ENCODE measurements around the gene SP5.
"Not testable (repeated sequence)": the region's sequence is repeated elsewhere in the genome, so short reads cannot be mapped to it uniquely, and the experiment has no call there.

The SP5 gene

DNA sequence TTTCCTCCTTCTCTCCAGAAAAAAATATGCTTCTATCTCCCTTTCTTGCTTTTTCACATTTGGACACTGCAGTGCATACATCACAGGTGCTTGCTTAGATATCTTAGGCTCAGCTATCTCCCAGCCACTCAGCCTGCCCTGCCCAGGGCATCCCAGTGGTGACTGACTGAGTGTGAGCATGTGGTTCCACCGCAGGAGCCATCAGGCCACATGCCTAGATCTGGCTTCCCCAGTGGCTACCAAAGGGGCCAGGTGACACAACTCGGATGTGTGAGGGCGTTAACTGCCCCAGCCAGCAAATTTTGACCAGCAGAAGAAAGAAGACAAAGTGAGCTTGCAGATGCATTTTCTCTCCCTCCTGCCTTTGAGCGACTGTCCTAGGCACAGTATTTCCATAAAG, 25.5 kb downstream of the SP5 start:
- DNase-seq = no peak

- no peak for DNase-seq
These were observed 26.9 kb downstream of the SP5 start for GRCh38 chr2:170742000-170742399.

GRCh38 chr2:170742896-170743529, 27.9 kb downstream of the SP5 start:
- DNase-seq = no peak

GRCh38 chr2:170743530-170744239, 28.5 kb downstream of the SP5 start:
- no peak for DNase-seq

DNA sequence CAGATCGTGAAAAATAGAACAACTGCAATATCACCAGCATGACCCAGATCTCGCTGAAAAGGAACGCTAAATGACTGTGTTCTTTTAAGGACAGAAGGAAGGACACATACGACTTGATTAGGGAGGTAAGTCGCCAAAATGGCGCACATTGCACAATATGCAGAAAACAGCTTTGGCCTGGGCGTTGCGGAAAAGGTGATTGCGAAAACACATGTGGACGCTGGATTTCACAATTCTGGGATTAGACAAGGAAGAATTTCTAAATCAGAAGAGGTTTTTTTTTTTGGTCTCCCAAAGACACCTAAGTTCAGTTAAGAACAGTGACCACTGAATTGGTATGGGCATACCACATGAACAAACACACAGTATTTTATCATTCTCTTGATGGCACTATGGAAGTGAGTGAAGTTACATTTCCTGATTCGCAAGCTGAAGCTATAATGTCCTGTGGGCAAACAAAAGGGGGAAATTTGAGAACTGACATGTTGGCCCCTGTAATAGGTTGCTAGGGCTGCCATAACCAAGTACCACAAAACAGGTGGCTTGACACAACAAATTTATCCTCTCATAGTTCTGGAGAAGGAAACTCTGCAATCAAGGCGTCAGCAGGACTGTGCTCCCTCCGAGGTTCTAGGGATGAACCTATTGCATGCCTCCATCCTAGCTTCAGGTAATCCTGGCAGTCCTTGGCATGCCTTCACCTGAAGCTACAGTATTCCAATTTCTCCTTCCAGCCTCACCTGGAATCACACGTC, 29.3 kb downstream of the SP5 start:
- no peak for DNase-seq

DNA sequence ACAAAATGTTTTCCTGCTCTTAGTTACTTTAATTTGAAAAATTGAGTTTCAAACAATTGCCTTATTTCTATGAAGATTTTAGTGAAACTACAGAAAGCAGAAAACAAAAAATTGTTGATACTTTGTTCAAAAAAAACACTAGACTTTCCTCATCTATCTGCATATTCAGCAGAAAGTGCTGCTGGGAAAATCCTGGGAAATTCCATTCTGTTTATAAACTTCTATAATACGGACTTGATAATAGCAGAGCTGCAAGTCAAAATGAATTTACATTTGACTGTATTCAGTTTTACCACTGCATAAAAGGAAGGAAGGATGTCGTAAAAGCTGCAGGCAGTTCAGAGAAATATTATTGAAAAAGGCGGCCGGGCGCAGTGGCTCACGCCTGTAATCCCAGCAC, 30.2 kb downstream of the SP5 start:
- no peak for DNase-seq

- DNase-seq = no peak
These were observed 32.8 kb downstream of the SP5 start for GRCh38 chr2:170747921-170748320.

DNA sequence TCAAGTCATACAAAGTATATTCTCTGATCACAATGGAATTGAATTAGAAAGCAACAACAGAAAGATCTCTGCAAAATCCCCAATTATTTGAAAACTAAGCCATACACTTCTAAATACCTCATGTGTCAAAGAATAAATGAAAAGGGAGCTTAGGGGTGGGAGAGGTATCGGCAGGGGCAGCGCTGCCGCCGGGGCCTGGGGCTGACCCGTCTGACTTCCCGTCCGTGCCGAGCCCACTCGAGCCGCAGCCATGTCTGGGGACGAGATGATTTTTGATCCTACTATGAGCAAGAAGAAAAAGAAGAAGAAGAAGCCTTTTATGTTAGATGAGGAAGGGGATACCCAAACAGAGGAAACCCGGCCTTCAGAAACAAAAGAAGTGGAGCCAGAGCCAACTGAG, 36.4 kb downstream of the SP5 start:
- not testable (repeated sequence) for DNase-seq

DNA sequence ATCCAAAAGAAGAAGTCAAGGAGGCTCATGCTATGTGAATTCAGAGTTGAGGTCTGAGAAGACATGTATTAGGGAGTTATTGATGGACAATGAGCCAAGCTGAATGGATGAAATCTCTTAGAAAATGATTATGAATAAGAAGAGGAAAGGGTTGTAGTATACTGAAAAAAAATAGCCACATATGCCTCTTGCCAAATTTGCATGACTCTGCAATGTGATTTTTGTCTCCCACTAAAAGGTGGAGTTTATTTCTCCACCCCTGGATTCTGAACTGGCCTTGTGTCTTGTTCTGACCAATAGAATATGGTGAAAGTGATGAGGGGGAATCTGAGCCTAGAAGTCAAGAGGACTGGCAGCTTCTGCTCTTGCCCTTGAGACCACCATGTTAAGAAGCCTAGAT, 46.4 kb downstream of the SP5 start:
- DNase-seq = no peak

GRCh38 chr2:170762760-170763159, 47.6 kb downstream of the SP5 start:
- no peak for DNase-seq

DNA sequence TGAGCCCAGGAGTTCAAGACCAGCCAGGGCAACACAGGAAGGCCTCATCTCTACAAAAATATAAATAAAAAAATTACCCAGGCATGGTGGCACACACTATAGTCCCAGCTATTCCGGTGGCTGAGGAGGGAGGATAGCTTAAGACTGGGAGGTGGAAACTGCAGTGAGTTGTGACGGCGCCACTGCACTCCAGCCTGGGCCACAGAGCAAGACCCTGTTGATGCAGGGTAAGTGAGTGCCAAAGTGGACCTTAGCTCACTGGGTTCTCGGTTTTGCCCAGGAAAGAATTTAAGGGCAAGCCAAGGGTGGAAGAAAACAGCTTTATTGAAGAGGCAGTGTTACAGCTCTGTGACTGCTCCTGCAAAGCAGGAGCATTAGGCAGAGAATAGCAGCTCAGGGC, 48.1 kb downstream of the SP5 start:
- no peak for DNase-seq

GRCh38 chr2:170764880-170765261, 49.7 kb downstream of the SP5 start:
- DNase-seq = no peak

DNA sequence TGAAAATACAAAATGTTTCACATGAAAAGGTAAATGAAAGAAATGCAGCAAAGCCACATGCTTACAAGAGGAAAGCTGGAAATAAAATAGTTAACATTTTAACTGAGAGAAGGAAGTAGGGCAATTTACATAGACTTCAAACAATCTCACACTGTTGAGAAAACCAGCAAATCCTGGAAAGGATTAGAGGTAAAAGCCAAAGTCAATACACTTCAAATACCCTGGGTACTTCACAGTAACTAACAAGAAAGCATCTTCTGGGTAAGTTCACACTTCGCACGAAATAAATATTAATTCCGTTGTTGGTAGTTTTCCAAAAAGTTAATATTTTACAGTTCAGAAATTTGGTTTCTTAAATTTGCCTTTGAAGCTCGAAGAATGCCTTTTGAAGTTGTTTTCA, 51.6 kb downstream of the SP5 start:
- DNase-seq = no peak
